ENCODE measurements around the gene TRIM71.

Gene TRIM71

DNA sequence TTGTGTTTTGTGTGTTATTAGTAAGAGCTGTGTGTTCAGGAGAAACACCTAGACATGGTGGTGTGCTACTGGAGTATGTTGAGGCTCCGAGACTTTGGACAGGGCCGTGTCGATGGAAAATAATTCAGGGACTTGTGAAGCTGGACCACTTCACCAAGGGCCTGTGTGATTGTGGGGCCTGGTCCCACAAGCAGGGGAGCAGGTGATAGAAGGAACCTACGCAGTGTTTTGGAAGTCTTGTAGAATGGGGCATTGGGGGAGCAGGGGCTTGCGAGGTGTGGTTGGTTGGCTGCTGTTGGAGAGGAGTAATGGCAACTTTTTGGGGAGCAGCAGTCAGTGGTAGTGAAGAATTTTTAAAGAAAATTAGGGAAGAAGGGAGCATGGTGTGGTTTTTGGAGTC is 48.7 kb downstream of the TRIM71 start:
- no peak for DNase-seq (ENCODE audit: low read depth)

DNA sequence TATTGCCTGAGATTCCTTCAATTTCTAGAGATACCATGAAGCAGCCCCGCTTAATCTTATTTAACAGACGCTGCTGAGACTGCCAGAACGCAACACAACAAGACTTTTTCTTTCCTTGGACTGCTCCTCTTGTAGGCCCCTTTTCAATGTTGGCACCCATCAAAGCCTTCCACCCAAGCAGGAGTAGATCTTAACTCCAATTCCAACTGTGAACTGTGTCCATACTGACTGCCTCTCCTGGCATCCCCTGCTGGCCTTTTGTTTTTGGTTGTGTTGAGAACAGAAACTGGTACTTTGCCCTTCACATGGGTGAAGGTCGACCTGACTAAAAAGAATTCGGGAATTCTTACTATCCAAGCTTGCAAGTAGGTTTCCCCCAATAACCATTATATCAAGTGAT is 50.2 kb downstream of the TRIM71 start:
- no peak for DNase-seq (ENCODE audit: low read depth)

DNA sequence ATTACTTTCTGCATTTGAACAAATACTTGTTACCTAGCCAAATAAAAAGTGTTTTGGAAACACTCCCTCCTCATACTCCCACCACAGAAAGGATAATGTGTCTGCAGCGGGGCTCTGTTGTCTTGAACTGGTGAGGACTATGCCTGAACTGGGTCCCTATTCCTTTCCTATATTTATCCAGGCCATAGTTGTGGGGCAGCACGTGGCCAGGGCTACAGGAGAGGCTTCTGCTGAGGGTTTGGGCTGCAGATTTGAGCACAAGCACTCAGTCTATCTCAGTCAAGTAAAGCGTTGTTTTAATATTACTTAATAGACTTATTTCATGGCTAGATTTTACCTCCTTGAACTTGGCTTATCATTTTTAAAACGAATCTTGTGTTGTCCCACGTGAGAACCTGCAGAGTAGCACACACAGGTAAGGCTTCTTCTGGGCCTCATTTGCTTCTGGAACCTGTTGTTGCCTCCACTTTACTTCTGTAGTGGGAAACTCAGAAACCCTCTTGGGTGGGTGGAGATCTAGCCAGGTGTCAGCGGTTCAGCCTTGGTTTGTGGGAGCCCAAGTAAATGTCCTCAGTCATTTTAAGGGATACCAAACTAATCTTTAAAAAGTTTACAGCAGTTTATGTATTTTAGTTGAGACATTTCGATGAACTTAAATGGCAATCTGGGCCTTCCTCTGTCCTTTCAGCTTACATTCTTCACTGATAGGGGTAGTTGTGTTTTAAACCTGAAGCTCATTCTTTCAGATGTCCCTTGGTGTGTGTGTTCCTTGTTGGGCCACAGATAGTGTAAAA is 51.1 kb downstream of the TRIM71 start:
- no peak for DNase-seq (ENCODE audit: low read depth)

DNA sequence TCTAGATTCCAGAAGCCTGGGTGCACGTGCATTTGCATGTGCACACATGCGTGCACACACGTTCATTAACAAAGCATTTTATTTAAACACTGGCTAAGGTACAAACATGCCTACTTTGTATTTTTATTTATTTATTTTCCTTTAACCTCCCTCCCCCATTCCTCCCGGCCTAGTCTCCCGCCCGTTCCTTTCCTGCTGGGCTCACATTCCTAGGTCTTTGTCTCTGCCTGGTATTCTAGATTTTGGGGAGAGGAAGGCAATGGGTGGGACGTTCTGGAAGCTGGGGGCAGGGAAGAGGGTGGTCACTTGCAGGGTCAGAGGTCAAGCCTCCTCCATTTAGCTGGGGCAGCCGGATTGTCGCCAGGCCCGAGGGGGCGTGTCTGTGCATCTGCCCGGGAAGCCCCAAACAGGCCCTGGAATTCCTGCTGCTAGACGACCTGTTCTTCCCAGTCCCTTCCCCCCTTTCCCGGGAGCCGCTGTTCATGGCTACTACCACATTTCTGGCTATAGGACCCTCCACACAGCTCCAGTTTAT is 51.8 kb downstream of the TRIM71 start:
- DNase-seq (ENCODE audit: low read depth) = no peak

DNA sequence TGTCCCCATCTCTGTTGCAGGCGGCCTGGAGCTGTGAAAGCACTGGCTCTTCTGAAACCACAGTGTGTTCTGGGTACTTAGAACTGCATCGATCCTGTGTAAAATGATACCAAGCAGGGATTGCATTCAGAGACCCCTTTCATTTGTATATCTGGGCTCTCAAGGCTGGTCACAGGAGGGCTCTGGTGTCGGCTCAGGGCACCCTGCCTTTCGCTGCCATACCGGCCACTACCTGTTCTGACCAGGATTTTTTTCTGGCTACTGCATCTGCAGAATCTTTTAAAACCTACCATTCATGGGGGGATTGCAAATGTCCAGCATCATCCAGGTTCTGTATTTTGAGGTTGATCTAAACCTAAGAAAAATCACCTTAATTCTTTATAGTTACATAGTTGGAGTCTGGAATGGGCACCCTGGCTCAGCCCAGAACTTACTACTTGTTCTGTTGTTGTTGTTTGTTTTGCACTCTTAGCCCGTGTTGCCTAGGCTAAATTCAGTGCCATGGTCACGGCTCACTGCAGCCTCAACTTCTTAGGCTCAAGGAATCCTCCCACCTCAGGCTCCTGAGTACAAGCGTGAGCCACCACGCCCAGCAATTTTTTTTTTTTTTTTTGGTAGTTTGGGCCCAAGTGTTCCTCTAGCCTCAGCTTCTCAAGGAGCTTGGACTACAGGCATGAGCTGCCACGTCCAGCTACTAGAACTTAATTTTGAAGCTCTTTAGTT is 52.7 kb downstream of the TRIM71 start:
- DNase-seq (ENCODE audit: low read depth) = no peak

DNA sequence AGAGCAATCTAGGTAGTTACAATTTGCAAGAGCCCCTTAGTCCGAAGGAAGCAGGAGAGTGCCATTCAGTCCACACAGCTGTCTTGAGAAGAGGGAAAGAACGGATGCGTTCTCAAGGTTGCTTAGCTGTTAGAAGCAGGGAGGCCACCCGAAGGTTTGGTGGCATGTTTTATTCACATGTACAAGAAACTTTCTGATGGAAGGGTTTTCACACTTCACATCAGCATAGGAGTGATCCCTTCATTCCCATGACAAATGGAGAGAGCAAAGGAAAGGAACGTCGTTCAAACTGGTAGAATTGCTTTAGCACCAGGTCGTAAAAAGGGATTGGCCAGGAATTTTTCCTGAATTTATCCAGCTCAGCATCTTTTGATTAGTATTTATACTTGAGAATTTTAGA is 53.5 kb downstream of the TRIM71 start:
- DNase-seq (ENCODE audit: low read depth) = no peak

DNA sequence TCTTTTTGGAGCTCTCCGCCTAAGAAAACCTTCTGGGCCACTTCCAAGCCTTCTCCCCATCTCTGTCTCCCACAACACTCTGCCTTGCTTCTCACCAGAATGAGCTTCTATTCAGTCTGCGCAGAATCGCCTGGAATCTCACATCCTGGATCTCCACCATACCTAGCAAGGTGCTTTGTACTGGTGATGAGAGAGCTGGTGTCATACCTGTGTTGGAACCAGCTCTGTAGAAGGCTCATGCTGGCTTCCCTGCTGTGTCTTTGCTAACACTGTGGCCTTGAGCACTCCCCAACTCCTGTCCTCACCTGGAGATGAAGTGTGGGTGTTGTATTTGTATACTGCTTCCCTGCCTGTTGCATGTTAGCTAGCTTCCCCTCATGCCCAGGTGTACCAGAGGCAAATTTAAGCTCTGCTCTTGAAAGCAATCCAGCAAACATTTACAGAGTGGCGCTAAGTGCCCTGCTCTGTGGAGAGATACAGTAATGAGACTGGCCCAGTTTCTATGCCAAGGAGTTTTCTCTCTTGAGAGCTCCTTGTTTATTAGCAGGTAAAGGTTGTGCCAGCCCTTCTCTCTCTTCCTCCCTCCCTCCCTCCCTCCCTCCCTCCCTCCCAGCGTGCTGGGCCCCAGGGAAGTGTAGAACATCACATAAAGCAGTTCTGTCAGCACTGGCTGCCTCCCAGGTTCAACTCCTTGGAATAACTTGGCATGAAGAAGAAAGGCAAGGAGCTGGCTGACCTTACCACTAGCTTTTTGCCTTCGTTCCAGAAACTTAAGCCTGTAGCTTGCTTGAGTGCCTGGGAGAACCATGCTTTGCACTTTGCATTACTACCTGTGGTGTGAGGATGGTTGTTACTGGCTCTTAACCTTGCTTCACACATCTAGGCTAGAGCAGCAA is 54.9 kb downstream of the TRIM71 start:
- peak; percentile 62 for DNase-seq (ENCODE audit: low read depth)

DNA sequence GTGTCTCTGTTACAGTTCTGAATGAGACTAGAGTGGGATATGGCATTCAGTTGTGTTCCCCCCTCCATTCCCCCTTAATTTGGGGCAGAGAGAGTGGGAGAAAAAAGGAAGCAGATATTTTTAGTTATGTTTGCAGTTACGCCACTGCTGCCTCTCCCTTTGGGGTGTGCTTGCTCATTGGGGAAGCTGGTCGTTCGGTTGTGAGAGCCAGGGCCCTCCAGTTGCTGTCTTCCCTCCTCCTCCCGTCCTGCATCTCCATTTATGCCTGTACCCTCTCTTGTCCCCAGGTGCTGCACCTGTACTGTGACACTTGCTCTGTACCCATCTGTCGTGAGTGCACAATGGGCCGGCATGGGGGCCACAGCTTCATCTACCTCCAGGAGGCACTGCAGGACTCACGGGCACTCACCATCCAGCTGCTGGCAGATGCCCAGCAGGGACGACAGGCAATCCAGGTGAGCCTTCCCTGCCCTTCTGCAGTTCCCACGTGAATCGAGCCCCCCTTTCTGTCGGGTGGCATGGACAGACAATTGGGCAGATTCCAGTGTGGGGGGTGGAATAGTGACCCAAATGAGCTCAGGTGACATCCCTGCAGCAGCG is 55.8 kb downstream of the TRIM71 start:
- no peak for DNase-seq (ENCODE audit: low read depth)

DNA sequence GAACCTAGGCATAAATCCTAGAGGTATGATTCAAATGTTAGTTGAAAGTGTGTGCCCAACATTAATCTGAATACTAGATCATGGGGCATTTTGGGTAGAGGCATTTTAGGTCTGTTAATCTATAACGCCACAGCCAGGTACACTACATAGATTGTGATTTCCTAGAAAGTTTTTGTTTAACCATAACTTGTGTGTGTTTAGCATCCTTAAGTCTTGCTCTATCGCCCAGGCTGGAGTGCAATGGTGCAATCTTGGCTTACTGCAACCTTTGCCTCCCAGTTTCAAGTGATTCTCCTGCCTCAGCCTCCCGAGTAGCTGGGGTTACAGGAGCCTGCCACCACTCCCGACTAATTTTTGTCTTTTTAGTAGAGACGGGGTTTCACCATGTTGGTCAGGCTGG is 59.1 kb downstream of the TRIM71 start:
- DNase-seq (ENCODE audit: low read depth) = no peak

DNA sequence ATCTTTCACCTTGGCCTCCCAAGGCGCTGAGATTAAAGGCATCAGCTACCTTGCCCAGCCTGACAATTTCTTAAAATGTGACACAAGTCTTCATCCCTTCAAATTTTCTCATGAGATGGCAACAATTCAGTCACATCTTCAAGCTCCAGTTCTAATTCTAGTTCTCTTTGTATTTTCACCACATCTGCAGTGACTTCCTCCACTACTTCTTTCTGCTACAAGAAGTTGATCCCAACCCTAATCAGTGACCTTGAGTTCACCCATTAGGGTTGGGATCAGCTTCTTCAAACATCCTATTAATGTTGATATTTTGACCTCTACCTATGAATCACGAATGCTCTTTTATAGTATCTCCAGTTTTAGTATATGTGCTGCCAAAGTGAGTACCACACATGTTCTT is 59.8 kb downstream of the TRIM71 start:
- DNase-seq (ENCODE audit: low read depth) = no peak

DNA sequence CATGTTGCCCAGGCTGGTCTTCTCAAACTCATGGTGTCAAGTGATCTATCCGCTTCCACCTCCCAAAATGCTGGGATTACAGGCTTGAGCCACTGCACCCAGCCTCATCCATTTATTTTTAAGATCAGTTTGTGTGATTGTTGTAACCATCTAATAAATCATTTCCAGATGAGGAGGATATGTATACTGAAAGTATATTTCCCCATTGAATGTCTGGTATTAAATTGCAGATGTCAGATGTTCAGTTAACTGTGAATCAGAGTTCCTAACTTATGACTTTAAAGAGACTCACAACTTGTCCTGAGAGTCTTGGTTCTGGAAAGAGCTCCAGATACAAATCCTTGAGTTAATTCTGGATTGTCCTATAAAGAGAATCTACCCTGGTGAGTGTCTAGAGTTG is 62.4 kb downstream of the TRIM71 start:
- peak; percentile 67 for DNase-seq (ENCODE audit: low read depth)

DNA sequence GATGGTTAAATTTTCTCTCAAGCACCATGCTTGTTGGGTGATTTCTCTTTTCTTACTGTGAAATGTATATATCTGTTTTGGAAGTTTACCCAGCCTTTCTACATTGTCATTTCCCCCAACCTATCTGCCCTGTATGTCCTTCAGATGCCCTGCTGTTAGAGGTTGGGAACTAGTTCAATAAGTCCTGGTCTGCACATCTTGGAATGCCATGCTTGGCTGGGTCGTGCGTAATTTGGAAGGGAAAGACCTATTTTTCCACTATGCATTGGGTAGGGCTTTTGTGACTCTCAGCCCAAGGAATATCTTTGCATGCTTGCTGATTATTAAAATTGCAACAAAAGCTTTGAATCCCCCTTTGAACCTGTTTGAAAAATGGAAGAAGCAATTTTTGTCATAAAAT is 63.8 kb downstream of the TRIM71 start:
- DNase-seq (ENCODE audit: low read depth) = no peak

DNA sequence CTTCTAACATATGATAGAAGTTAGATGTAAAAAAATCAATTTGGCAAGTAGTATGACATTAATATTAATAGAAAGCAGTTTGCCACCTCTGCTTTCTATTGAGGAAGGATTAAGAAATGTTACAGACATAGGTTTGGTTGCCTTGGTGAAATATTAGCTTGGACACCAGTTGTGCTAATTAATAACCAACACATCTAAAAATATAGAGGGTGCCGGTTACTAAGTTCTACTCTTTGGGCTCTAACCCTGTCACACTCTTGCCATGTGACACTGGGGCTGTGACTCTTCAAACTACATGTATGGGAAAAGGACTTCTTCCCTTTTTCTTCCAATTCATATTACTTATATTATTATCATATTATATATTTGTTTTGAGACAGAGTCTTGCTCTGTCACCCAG is 64.4 kb downstream of the TRIM71 start:
- no peak for DNase-seq (ENCODE audit: low read depth)

DNA sequence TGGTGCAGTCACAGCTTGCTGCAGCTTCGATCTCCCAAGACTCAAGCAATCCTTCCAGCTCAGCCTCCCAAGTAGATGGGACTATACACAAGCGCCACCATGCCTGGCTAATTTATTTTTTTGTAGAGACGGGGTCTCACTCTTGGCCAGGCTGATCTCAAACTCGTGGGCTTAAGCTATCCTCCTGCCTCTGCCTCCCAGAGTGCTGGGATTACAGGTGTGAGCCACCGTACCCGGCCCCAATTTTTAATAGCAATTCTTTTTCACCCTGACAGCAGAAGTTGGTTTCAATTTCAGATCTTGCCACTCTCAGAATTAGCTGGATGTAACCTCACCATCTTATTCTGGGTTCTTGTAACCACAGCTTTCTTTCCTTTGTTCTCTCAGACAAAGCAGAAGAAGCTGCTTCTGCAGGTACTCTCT is 64.8 kb downstream of the TRIM71 start:
- no peak for DNase-seq (ENCODE audit: low read depth)

DNA sequence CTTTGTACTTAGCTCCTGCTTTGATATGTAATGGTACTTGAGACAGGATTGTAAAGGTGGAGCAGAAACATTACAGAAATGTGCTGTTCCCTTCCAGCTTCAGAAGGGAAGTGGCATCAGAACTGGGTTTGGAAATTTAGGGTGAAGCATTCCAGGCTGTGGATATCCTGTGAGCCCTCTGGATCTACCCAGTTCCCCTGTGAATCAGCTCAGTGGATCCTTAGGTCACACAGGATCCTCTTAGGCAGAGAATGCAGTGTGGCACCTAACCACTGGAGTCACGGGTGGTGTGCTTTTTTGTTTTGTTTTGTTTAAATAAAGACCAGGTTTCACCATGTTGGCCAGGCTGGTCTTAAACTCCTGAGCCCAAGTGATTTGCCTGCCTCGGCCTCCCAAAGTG is 66.0 kb downstream of the TRIM71 start:
- DNase-seq (ENCODE audit: low read depth) = no peak

DNA sequence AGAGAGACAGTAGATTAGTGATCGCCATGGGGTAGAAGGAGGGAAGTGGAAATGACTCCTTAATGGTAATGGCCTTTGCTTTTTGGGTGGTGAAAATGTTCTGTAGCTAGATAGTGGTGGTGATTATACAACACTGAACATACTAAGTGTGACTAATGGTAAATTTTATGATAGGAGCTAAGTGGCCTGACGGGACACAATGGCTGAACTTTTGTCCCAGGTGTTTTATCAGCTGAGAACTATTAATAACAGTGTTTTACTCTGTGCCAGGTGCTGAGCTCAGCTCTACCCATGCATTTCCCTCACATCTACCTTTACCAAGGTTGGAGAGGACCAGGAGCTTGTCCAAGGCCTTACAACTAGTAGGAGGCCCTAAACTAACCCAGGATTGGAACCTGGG is 66.8 kb downstream of the TRIM71 start:
- DNase-seq (ENCODE audit: low read depth) = no peak

DNA sequence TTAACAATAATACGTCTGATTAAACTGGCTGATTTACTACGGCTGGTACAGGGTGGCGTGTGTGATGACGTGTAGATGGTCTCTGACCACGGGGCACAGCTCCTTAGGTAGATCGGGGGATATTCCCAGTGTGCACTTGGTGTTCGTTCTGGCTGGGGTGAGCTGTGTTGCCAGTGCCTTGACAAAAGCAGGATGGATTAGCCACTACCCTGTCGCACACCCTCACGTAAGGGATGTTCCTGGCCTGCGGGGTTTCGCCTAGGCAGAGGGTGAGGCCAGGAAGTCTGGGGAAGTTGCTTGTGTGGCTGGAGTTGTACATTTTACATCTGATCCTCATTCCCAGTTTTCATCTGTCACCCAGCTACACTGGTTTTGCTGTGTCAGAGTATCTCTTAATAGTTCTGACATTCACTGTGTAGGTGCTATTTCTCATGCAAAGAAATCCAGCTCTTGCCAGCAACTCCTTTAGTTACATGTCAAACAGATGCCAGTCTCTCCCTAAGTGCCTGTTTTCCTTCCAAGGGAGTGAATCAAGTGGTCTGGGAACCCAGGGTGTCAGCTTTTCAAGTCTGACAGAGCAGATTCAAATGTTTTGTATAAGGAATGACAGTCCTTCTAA is 67.6 kb downstream of the TRIM71 start:
- no peak for DNase-seq (ENCODE audit: low read depth)

DNA sequence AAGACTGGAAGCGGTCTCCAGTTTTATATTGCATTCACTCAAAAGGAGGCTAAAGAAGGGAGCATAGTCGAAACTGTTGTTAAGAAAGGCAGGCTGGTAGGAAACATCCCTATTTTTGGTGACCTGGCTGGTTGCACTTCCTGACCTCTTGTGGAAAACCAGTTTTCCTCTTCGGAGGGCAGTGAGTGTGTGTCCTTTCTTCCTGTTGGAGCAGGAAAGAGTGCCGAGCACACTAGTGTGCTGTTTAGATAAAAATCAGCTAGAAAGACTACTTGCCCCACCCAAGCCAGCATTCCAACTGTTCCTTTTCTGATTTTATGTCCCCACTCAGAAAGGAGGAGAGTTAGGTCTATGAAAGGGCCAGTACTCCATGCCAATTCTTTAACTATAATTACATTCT is 68.5 kb downstream of the TRIM71 start:
- no peak for DNase-seq (ENCODE audit: low read depth)

DNA sequence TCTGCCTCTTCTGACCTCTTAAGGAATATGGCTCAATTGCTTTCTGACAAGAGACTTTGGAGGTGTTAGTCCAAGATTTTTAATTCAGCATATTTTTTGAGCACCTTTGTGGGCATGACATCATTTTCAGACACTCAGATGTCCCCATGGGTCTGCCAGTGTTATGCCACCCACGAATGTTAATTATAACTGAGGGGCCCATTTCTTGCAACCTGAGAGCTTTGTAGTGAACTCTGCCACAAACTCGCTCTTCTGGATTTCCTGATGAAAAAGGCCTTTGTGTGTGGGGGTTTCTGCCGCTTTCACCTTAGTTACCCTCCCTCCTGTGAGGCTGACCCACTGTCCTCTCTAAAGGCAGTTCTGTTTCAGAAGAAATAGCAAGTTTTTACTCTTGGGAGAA is 69.1 kb downstream of the TRIM71 start:
- DNase-seq (ENCODE audit: low read depth) = no peak

DNA sequence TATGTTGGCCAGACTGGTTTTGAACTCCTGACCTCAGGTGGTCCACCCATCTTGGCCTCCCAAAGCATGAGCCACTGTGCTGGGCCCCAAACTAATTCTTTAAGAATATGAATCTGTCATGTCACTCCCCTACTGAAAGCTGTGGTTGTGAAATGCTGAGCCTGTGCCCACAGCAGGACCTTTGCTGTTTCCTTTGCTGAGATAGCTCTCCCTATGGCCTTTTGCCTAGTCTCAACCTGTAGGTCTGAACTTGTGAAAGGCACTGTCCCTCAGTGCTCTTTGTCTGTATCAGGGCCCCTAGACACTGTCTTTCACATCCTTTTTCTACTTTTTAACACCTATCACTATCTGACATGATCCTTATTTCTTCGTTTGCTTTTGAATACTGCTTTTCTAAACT is 70.9 kb downstream of the TRIM71 start:
- DNase-seq (ENCODE audit: low read depth) = no peak

DNA sequence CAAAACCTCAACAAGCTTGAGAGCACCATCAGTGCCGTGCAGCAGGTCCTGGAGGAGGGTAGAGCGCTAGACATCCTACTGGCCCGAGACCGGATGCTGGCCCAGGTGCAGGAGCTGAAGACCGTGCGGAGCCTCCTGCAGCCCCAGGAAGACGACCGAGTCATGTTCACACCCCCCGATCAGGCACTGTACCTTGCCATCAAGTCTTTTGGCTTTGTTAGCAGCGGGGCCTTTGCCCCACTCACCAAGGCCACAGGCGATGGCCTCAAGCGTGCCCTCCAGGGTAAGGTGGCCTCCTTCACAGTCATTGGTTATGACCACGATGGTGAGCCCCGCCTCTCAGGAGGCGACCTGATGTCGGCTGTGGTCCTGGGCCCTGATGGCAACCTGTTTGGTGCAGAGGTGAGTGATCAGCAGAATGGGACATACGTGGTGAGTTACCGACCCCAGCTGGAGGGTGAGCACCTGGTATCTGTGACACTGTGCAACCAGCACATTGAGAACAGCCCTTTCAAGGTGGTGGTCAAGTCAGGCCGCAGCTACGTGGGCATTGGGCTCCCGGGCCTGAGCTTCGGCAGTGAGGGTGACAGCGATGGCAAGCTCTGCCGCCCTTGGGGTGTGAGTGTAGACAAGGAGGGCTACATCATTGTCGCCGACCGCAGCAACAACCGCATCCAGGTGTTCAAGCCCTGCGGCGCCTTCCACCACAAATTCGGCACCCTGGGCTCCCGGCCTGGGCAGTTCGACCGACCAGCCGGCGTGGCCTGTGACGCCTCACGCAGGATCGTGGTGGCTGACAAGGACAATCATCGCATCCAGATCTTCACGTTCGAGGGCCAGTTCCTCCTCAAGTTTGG is 72.9 kb downstream of the TRIM71 start:
- no peak for DNase-seq (ENCODE audit: low read depth)
